Mammary epithelial cell (primary cell): ENCODE measurements around the gene TTC3.

Source experiments
- EZH2 ChIP-seq: IDR thresholded peaks from 2 replicates; pipeline ENCODE4 v1.6.1; 2012; ENCODE audit warnings: low read length, inconsistent platforms, borderline replicate concordance
- TF ChIP-seq, protein P1 (sequence below), 2 donors: IDR thresholded peaks in 1 of 2; conservative IDR thresholded peaks in 1 of 2; 2 replicates each; pipeline ENCODE4 v1.5.1; 2011 to 2012; ENCODE audit warnings: inconsistent platforms in 2 of 2, low read length in 2 of 2, mild to moderate bottlenecking in 2 of 2, control low read depth in 1 of 2, low read depth in 1 of 2; ENCODE audit not compliant: insufficient read depth in 1 of 2; ENCODE audit errors: extremely low read depth in 1 of 2

DNA sequence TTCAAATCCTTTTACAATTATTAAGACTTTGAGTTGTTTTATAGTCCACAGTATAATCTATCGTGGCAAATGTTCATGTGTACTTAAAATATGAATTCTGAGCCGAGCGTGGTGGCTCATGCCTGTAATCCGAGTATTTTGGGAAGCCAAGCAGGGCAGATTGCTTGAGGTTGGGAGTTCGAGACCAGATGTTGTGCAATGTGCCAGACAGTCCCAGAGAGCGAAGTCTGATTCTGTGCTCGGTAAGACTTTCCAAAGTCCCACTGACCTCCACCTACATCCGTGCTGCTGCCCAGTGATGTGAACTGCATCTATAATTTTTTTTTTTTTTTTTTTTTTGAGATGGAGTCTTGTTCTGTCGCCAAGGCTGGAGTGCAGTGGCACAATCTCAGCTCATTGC lies 141.9 kb downstream of the TTC3 start:
- TF ChIP-seq, protein P1, sequence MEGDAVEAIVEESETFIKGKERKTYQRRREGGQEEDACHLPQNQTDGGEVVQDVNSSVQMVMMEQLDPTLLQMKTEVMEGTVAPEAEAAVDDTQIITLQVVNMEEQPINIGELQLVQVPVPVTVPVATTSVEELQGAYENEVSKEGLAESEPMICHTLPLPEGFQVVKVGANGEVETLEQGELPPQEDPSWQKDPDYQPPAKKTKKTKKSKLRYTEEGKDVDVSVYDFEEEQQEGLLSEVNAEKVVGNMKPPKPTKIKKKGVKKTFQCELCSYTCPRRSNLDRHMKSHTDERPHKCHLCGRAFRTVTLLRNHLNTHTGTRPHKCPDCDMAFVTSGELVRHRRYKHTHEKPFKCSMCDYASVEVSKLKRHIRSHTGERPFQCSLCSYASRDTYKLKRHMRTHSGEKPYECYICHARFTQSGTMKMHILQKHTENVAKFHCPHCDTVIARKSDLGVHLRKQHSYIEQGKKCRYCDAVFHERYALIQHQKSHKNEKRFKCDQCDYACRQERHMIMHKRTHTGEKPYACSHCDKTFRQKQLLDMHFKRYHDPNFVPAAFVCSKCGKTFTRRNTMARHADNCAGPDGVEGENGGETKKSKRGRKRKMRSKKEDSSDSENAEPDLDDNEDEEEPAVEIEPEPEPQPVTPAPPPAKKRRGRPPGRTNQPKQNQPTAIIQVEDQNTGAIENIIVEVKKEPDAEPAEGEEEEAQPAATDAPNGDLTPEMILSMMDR (conservative IDR thresholded peaks at IDR 0.05 in 1 of 2, IDR thresholded peaks at IDR 0.05 in 1 of 2; ENCODE audit: extremely low read depth in 1 of 2, insufficient read depth in 1 of 2, low read depth in 1 of 2, low read length in 2 of 2) = no peak
- TF ChIP-seq EZH2 = no peak
